GM23338 (cell line): ENCODE results near the gene KLHL7. TPM values are rescaled to one million over a fixed set of nuclear protein-coding genes. Genes with fewer than 3 reads are reported as not detected.

Experiments used
- ATAC-seq: fragments of 200-7000 bp; cut with Tn5 transposase; 3 replicates; pipeline ENCODE4 v1.9.1; 2020
- DNase-seq: peaks from one replicate; pipeline ENCODE4 v3.0.0-alpha.2; 2015; ENCODE audit warnings: low spot score
- H2AFZ ChIP-seq: fragments of 200-600 bp; sonication (generic); 2 replicates; pipeline ENCODE4 v1.8.0; 2016; ENCODE audit warnings: antibody characterized with exemption, mild to moderate bottlenecking, moderate library complexity
- H3F3A ChIP-seq: fragments of 200-600 bp; sonication (generic); replicated peaks from 2 replicates; pipeline ENCODE4 v1.8.0; 2017; ENCODE audit warnings: antibody characterized with exemption, mixed run types, low read depth
- H3K27ac ChIP-seq: fragments of 200-600 bp; sonication (generic); 2 replicates; pipeline ENCODE4 v1.6.1; 2016; ENCODE audit warnings: low read depth
- H3K27me3 ChIP-seq: fragments of 200-600 bp; sonication (generic); 2 replicates; pipeline ENCODE4 v1.8.0; 2016; ENCODE audit warnings: mild to moderate bottlenecking, mixed run types, moderate library complexity; ENCODE audit not compliant: insufficient read depth
- H3K36me3 ChIP-seq: fragments of 200-600 bp; sonication (generic); 2 replicates; pipeline ENCODE4 v1.8.0; 2016; ENCODE audit warnings: mild to moderate bottlenecking; ENCODE audit not compliant: insufficient read depth
- H3K4me1 ChIP-seq: fragments of 200-600 bp; sonication (generic); 2 replicates; pipeline ENCODE4 v1.8.0; 2016; ENCODE audit warnings: mild to moderate bottlenecking, moderate library complexity; ENCODE audit not compliant: insufficient read depth
- H3K4me2 ChIP-seq: fragments of 200-600 bp; sonication (generic); 2 replicates; pipeline ENCODE4 v1.7.1; 2017; ENCODE audit warnings: mixed run types
- H3K4me3 ChIP-seq: fragments of 200-600 bp; sonication (generic); 2 replicates; pipeline ENCODE4 v1.6.1; 2016; ENCODE audit warnings: mixed run types
- H3K79me2 ChIP-seq: fragments of 200-600 bp; sonication (generic); replicated peaks from 2 replicates; pipeline ENCODE4 v1.8.0; 2017; ENCODE audit warnings: mild to moderate bottlenecking; ENCODE audit not compliant: insufficient read depth
- H3K9me2 ChIP-seq: fragments of 200-600 bp; sonication (generic); 2 replicates; pipeline ENCODE4 v1.8.0; 2017; ENCODE audit not compliant: insufficient read depth
- H4K20me1 ChIP-seq: fragments of 200-600 bp; sonication (generic); replicated peaks from 2 replicates; pipeline ENCODE4 v1.8.0; 2017; ENCODE audit warnings: mild to moderate bottlenecking; ENCODE audit not compliant: insufficient read depth
- H3K27ac Mint-ChIP-seq: 2 replicates; pipeline ENCODE4 v1.8.0; 2020; ENCODE audit warnings: inconsistent platforms, mild to moderate bottlenecking, moderate library complexity, mixed read lengths
- H3K27me3 Mint-ChIP-seq: 3 replicates; pipeline ENCODE4 v1.8.0; 2022; ENCODE audit warnings: low read depth, mild to moderate bottlenecking, moderate library complexity, mixed read lengths, inconsistent platforms; ENCODE audit not compliant: insufficient read depth, poor library complexity
- H3K36me3 Mint-ChIP-seq: 3 replicates; pipeline ENCODE4 v1.8.0; 2021; ENCODE audit warnings: low read depth, mild to moderate bottlenecking, inconsistent platforms, moderate library complexity, mixed read lengths
- H3K4me1 Mint-ChIP-seq: 3 replicates; pipeline ENCODE4 v1.8.0; 2020; ENCODE audit warnings: mild to moderate bottlenecking, inconsistent platforms, mixed read lengths
- H3K4me3 Mint-ChIP-seq: 3 replicates; pipeline ENCODE4 v1.8.0; 2021; ENCODE audit warnings: moderate library complexity, mild to moderate bottlenecking, inconsistent platforms, mixed read lengths
- H3K9me3 Mint-ChIP-seq: 3 replicates; pipeline ENCODE4 v1.8.0; 2020; ENCODE audit warnings: moderate library complexity, mild to moderate bottlenecking, inconsistent platforms, mixed read lengths
- CREB1 ChIP-seq: fragments of 250-450 bp; sonication (Bioruptor Pico); IDR thresholded peaks from 2 replicates; pipeline ENCODE4 v1.5.0; 2020; ENCODE audit warnings: low read depth, mild to moderate bottlenecking, moderate library complexity
- EZH2 ChIP-seq: fragments of 200-600 bp; sonication (generic); IDR thresholded peaks from one replicate; pipeline ENCODE4 v1.8.0; 2017; ENCODE audit warnings: antibody characterized with exemption, mild to moderate bottlenecking, low read depth; ENCODE audit not compliant: unreplicated experiment
- EZH2phosphoT487 ChIP-seq: fragments of 200-600 bp; sonication (generic); IDR thresholded peaks from one replicate; pipeline ENCODE4 v1.8.1; 2018; ENCODE audit warnings: antibody characterized with exemption; ENCODE audit not compliant: unreplicated experiment
- POLR2AphosphoS5 ChIP-seq: IDR thresholded peaks from 2 replicates; pipeline ENCODE4 v1.6.1; 2016; ENCODE audit warnings: antibody characterized with exemption, low read depth
- STAT1 ChIP-seq: IDR thresholded peaks from one replicate; pipeline ENCODE4 v1.6.1; 2016; ENCODE audit warnings: antibody characterized with exemption; ENCODE audit not compliant: unreplicated experiment
- ZNF114 ChIP-seq: fragments of 250-450 bp; sonication (Bioruptor Pico); IDR thresholded peaks from 2 replicates; pipeline ENCODE4 v1.5.0; 2020; ENCODE audit warnings: mild to moderate bottlenecking, moderate library complexity
- ZNF331 ChIP-seq: fragments of 250-450 bp; sonication (Bioruptor Pico); IDR thresholded peaks from 2 replicates; pipeline ENCODE4 v1.5.0; 2020; ENCODE audit warnings: low read depth, mild to moderate bottlenecking, moderate library complexity
- polyA plus RNA-seq: library from polyadenylated mRNA; unstranded; fragments of >200 nt; fragmentation: Nextera tagmentation; extraction: Ambion mirVana; gene quantifications from 2 replicates; pipeline ENCODE4 v1.2.1, GENCODE V29; 2016
- total RNA-seq: library from RNA; depleted of rRNA; stranded (reverse); fragments of >200 nt; shearing (Covaris generic); gene quantifications from 2 replicates; pipeline ENCODE4 v1.2.3, GENCODE V29; 2014
- TF ChIP-seq, protein P1 (sequence below): IDR thresholded peaks from 2 replicates; pipeline ENCODE4 v1.6.1; 2016; ENCODE audit warnings: antibody characterized with exemption
- TF ChIP-seq, protein P2 (sequence below): fragments of 250-450 bp; sonication (Bioruptor Pico); IDR thresholded peaks from 2 replicates; pipeline ENCODE4 v1.5.0; 2020; ENCODE audit warnings: mild to moderate bottlenecking, moderate library complexity
- TF ChIP-seq, protein P3 (sequence below): IDR thresholded peaks from one replicate; pipeline ENCODE4 v1.6.1; 2018; ENCODE audit warnings: antibody characterized with exemption; ENCODE audit not compliant: unreplicated experiment

Gene KLHL7
- total and polyA plus RNA-seq, 2 experiments from 2014 or later, result 92.5 to 119 TPM

DNA sequence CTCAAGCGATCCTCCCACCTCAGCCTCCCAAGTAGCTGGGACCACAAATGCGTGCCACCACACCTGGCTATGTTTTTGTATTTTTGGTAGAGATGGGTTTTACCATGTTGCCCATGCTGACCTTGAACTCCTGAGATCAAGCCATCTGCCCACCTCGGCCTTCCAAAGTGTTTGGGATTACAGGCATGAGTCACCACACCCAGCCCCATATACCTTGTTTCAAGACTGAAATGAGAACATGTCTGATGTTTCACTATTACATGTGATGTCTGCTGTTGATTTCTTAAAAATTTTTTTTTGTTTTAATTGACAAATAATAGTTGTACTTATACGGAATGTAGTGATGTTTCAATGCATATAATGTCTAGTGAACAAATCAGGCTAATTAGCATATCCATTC, 14.5 kb downstream of the KLHL7 start:
- H3K27me3 Mint-ChIP-seq, result peaks cover 10% of the 10 kb centered on the region
- no peaks in the 10 kb centered on the region for H3K9me3 Mint-ChIP-seq
- H3K4me1 ChIP-seq, result peaks cover 28% of the 10 kb centered on the region
- peaks cover 40% of the 10 kb centered on the region for H3K36me3 Mint-ChIP-seq
- peak overlapping the region; percentile 85; the same call in 1 of the 2 replicates for H3K27ac Mint-ChIP-seq
- no peak overlapping the region for H3K4me3 ChIP-seq
- H4K20me1 ChIP-seq, result no peaks in the 10 kb centered on the region
- H2AFZ ChIP-seq, result no peak overlapping the region
- peaks cover 57% of the 10 kb centered on the region for H3K4me1 Mint-ChIP-seq
- peaks cover under 1% of the 10 kb centered on the region; the same call in 1 of the 2 replicates for H3K36me3 ChIP-seq
- H3K27ac ChIP-seq, result no peak overlapping the region
- H3K4me3 Mint-ChIP-seq, result no peak overlapping the region
- TF ChIP-seq POLR2AphosphoS5 (no peak), ZNF114 (CRISPR knock-in tag) (no peak), ZNF331 (CRISPR knock-in tag) (no peak), CREB1 (CRISPR knock-in tag) (no peak), EZH2 (no peak), EZH2phosphoT487 (no peak), STAT1 (no peak)
- TF ChIP-seq, protein P1, sequence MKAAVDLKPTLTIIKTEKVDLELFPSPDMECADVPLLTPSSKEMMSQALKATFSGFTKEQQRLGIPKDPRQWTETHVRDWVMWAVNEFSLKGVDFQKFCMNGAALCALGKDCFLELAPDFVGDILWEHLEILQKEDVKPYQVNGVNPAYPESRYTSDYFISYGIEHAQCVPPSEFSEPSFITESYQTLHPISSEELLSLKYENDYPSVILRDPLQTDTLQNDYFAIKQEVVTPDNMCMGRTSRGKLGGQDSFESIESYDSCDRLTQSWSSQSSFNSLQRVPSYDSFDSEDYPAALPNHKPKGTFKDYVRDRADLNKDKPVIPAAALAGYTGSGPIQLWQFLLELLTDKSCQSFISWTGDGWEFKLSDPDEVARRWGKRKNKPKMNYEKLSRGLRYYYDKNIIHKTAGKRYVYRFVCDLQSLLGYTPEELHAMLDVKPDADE, result no peak
- TF ChIP-seq, protein P2, sequence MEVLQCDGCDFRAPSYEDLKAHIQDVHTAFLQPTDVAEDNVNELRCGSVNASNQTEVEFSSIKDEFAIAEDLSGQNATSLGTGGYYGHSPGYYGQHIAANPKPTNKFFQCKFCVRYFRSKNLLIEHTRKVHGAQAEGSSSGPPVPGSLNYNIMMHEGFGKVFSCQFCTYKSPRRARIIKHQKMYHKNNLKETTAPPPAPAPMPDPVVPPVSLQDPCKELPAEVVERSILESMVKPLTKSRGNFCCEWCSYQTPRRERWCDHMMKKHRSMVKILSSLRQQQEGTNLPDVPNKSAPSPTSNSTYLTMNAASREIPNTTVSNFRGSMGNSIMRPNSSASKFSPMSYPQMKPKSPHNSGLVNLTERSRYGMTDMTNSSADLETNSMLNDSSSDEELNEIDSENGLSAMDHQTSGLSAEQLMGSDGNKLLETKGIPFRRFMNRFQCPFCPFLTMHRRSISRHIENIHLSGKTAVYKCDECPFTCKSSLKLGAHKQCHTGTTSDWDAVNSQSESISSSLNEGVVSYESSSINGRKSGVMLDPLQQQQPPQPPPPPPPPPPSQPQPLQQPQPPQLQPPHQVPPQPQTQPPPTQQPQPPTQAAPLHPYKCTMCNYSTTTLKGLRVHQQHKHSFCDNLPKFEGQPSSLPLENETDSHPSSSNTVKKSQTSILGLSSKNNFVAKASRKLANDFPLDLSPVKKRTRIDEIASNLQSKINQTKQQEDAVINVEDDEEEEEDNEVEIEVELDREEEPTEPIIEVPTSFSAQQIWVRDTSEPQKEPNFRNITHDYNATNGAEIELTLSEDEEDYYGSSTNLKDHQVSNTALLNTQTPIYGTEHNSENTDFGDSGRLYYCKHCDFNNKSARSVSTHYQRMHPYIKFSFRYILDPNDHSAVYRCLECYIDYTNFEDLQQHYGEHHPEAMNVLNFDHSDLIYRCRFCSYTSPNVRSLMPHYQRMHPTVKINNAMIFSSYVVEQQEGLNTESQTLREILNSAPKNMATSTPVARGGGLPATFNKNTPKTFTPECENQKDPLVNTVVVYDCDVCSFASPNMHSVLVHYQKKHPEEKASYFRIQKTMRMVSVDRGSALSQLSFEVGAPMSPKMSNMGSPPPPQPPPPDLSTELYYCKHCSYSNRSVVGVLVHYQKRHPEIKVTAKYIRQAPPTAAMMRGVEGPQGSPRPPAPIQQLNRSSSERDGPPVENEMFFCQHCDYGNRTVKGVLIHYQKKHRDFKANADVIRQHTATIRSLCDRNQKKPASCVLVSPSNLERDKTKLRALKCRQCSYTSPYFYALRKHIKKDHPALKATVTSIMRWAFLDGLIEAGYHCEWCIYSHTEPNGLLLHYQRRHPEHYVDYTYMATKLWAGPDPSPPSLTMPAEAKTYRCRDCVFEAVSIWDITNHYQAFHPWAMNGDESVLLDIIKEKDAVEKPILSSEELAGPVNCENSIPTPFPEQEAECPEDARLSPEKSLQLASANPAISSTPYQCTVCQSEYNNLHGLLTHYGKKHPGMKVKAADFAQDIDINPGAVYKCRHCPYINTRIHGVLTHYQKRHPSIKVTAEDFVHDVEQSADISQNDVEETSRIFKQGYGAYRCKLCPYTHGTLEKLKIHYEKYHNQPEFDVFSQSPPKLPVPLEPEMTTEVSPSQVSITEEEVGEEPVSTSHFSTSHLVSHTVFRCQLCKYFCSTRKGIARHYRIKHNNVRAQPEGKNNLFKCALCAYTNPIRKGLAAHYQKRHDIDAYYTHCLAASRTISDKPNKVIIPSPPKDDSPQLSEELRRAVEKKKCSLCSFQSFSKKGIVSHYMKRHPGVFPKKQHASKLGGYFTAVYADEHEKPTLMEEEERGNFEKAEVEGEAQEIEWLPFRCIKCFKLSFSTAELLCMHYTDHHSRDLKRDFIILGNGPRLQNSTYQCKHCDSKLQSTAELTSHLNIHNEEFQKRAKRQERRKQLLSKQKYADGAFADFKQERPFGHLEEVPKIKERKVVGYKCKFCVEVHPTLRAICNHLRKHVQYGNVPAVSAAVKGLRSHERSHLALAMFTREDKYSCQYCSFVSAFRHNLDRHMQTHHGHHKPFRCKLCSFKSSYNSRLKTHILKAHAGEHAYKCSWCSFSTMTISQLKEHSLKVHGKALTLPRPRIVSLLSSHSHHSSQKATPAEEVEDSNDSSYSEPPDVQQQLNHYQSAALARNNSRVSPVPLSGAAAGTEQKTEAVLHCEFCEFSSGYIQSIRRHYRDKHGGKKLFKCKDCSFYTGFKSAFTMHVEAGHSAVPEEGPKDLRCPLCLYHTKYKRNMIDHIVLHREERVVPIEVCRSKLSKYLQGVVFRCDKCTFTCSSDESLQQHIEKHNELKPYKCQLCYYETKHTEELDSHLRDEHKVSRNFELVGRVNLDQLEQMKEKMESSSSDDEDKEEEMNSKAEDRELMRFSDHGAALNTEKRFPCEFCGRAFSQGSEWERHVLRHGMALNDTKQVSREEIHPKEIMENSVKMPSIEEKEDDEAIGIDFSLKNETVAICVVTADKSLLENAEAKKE (CRISPR knock-in tag), result no peak
- TF ChIP-seq, protein P3, sequence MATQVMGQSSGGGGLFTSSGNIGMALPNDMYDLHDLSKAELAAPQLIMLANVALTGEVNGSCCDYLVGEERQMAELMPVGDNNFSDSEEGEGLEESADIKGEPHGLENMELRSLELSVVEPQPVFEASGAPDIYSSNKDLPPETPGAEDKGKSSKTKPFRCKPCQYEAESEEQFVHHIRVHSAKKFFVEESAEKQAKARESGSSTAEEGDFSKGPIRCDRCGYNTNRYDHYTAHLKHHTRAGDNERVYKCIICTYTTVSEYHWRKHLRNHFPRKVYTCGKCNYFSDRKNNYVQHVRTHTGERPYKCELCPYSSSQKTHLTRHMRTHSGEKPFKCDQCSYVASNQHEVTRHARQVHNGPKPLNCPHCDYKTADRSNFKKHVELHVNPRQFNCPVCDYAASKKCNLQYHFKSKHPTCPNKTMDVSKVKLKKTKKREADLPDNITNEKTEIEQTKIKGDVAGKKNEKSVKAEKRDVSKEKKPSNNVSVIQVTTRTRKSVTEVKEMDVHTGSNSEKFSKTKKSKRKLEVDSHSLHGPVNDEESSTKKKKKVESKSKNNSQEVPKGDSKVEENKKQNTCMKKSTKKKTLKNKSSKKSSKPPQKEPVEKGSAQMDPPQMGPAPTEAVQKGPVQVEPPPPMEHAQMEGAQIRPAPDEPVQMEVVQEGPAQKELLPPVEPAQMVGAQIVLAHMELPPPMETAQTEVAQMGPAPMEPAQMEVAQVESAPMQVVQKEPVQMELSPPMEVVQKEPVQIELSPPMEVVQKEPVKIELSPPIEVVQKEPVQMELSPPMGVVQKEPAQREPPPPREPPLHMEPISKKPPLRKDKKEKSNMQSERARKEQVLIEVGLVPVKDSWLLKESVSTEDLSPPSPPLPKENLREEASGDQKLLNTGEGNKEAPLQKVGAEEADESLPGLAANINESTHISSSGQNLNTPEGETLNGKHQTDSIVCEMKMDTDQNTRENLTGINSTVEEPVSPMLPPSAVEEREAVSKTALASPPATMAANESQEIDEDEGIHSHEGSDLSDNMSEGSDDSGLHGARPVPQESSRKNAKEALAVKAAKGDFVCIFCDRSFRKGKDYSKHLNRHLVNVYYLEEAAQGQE, result no peak
- no peak overlapping the region for H3K4me2 ChIP-seq
- H3K9me2 ChIP-seq, result no peaks in the 10 kb centered on the region
- ATAC-seq (no peak), DNase-seq (no peak)
- no peaks in the 10 kb centered on the region for H3K27me3 ChIP-seq
- peaks cover 2% of the 10 kb centered on the region; the same call in 1 of the 2 replicates for H3F3A ChIP-seq
- peaks cover 76% of the 10 kb centered on the region for H3K79me2 ChIP-seq
